K562 (cell line): ENCODE data around the gene DOCK1. TPM values are rescaled to one million over a fixed set of nuclear protein-coding genes. Genes with fewer than 3 reads are reported as not detected.

ENCODE experiments used
- ATAC-seq: fragments of 200-7000 bp; cut with Tn5 transposase; 3 replicates; pipeline ENCODE4 v1.9.1; 2020; ENCODE audit warnings: moderate library complexity
- BruUV-seq: library from RNA; stranded (reverse); fragments of 400-500 nt; replicated peaks from 2 replicates; lab custom pipeline; 2021; lab: Mats Ljungman, UMichigan
- CTCF ChIA-PET: fragments of 300-600 bp; formaldehyde crosslinking; extraction: SDS; loops from one replicate; lab custom pipeline; 2021; ENCODE audit warnings: low intra/inter-chr PET ratio; lab: Yijun Ruan, JAX
- POLR2A ChIA-PET: fragments of 300-600, 350-650 bp; sonication (Branson Sonifier 250); formaldehyde crosslinking; extraction: SDS; loops from one replicate; lab custom pipeline; 2021; ENCODE audit warnings: antibody characterized with exemption, inconsistent platforms; lab: Yijun Ruan, JAX
- DNase-seq, 4 experiments: peaks; one replicate each; pipeline versions ENCODE4 v3.0.0 to v3.0.0-alpha.2; 2011 to 2018; ENCODE audit warnings: low spot score in 3 of 4, mixed read lengths in 3 of 4; ENCODE audit errors: extremely low read depth in 1 of 4
- FAIRE-seq: peaks from 2 replicates; lab custom pipeline; 2011; peaks lifted over from hg19 to GRCh38; lab: Jason Lieb, UNC
- H2AFZ ChIP-seq: 2 replicates; pipeline ENCODE4 v1.6.0; 2011; ENCODE audit warnings: low read depth, low read length, control low read depth, inconsistent platforms
- H3K27ac ChIP-seq: fragments of 200-600 bp; 3 replicates; pipeline ENCODE4 v1.8.0; 2011; ENCODE audit warnings: low read depth, mild to moderate bottlenecking, control low read depth, inconsistent platforms, low read length, moderate library complexity, mixed read lengths; ENCODE audit errors: extremely low read depth
- H3K27me3 ChIP-seq, 2 experiments: fragments of 300-600 bp in 1 of 2; 2 replicates in 1 of 2; 3 replicates in 1 of 2; pipeline versions ENCODE4 v1.6.0 to v1.8.0; 2011; ENCODE audit warnings: inconsistent platforms in 2 of 2, low read length in 2 of 2, mild to moderate bottlenecking in 1 of 2, mixed read lengths in 1 of 2, moderate library complexity in 1 of 2; ENCODE audit not compliant: control insufficient read depth in 2 of 2, insufficient read depth in 2 of 2
- H3K36me3 ChIP-seq: fragments of 300-600 bp; 3 replicates; pipeline ENCODE4 v1.8.0; 2011; ENCODE audit warnings: mild to moderate bottlenecking, low read length, inconsistent platforms; ENCODE audit not compliant: control insufficient read depth, insufficient read depth
- H3K4me1 ChIP-seq, 2 experiments: fragments of 200-600 bp in 1 of 2; replicated peaks in 1 of 2; 2 replicates in 1 of 2; 3 replicates in 1 of 2; pipeline versions ENCODE4 v1.5.1 to v1.8.0; 2011; ENCODE audit warnings: inconsistent platforms in 2 of 2, low read length in 2 of 2, mild to moderate bottlenecking in 1 of 2, mixed read lengths in 1 of 2, moderate library complexity in 1 of 2; ENCODE audit not compliant: control insufficient read depth in 2 of 2, insufficient read depth in 2 of 2
- H3K4me2 ChIP-seq: 2 replicates; pipeline ENCODE4 v1.6.1; 2011; ENCODE audit warnings: low read length, control low read depth, inconsistent platforms, mixed read lengths; ENCODE audit not compliant: insufficient read depth
- H3K4me3 ChIP-seq: fragments of 200-600 bp; sonication (generic), shearing (Covaris generic); 2 replicates; pipeline ENCODE4 v1.5.1; 2016; ENCODE audit warnings: control low read depth, inconsistent platforms
- H3K79me2 ChIP-seq: fragments of 200-600 bp; 3 replicates; pipeline ENCODE4 v1.8.0; 2011; ENCODE audit warnings: low read length, inconsistent platforms; ENCODE audit not compliant: control insufficient read depth, insufficient read depth
- H3K9ac ChIP-seq, 2 experiments: 2 replicates each; pipeline versions ENCODE4 v1.6.0 to v1.6.1; 2011; ENCODE audit warnings: low read depth in 2 of 2, low read length in 2 of 2, control low read depth in 1 of 2, inconsistent platforms in 1 of 2, mild to moderate bottlenecking in 1 of 2, mixed read lengths in 1 of 2; ENCODE audit not compliant: insufficient read depth in 1 of 2
- H3K9me1 ChIP-seq: one replicate; pipeline ENCODE4 v1.6.0; 2011; ENCODE audit warnings: inconsistent platforms, mild to moderate bottlenecking, low read length, moderate library complexity; ENCODE audit not compliant: control insufficient read depth, insufficient read depth
- H3K9me3 ChIP-seq: replicated peaks from 2 replicates; pipeline ENCODE4 v1.5.1; 2011; ENCODE audit warnings: low read depth, low read length, inconsistent platforms; ENCODE audit not compliant: control insufficient read depth, insufficient read depth
- H4K20me1 ChIP-seq: replicated peaks from 2 replicates; pipeline ENCODE4 v1.6.1; 2011; ENCODE audit warnings: low read length, inconsistent platforms, mixed read lengths; ENCODE audit not compliant: control insufficient read depth, insufficient read depth
- HIVEP1 ChIP-seq: fragments of 250-450 bp; sonication (Bioruptor Pico); IDR thresholded peaks from 2 replicates; pipeline ENCODE4 v1.4.0; 2020; ENCODE audit warnings: mild to moderate bottlenecking
- JUND ChIP-seq, 2 experiments: IDR thresholded peaks; 2 replicates in 1 of 2; 3 replicates in 1 of 2; pipeline ENCODE4 v1.6.1; 2011; ENCODE audit warnings: borderline replicate concordance in 2 of 2, low read depth in 2 of 2, low read length in 2 of 2, improper control_type of control experiment in 1 of 2, missing biosample characterization in 1 of 2, missing genetic modification characterization in 1 of 2, missing genetic modification reagents in 1 of 2
- NR4A1 ChIP-seq, 2 experiments: fragments of 250-450 bp in 1 of 2; fragments of 450-650 bp in 1 of 2; sonication (Bioruptor Pico) in 1 of 2; IDR thresholded peaks; 2 replicates each; pipeline versions ENCODE4 v1.4.0 to v1.6.1; 2016 to 2020; ENCODE audit warnings: mild to moderate bottlenecking in 2 of 2, missing compliant biosample characterization in 1 of 2, missing genetic modification characterization in 1 of 2, moderate library complexity in 1 of 2
- RBM22 ChIP-seq: fragments of 200-400 bp; formaldehyde crosslinking; IDR thresholded peaks from 2 replicates; pipeline ENCODE4 v1.6.1; 2018; ENCODE audit warnings: low read length, low read depth; ENCODE audit not compliant: poor library complexity, severe bottlenecking
- WGBS: fragments of 100-300 bp; shearing (Covaris generic); methylation state at CpG from one replicate; pipeline ENCODE4 v1.1.6; 2016; ENCODE audit warnings: low coverage, mixed read lengths; ENCODE audit not compliant: insufficient coverage; ENCODE audit errors: missing lambda C conversion rate; 5-methylcytosine and 5-hydroxymethylcytosine counted together
- in situ Hi-C: fragments of 300-500 bp; cut with MboI; formaldehyde crosslinking; loops from 4 replicates; pipeline ENCODE4 v1.15.0; 2018; ENCODE audit warnings: inconsistent platforms, mixed read lengths
- intact Hi-C: fragments of 100-400 bp; cut with micrococcal nuclease; formaldehyde crosslinking; loops from 2 replicates; pipeline ENCODE4 v1.14.2; 2022
- polyA plus RNA-seq, 8 experiments: library from polyadenylated mRNA; depleted of rRNA in 4 of 8; stranded (reverse) in 5 of 8; unstranded in 3 of 8; fragments of >200 nt; fragmentation: Nextera tagmentation in 2 of 8; fragmentation: Illumina TruSeq in 1 of 8; extraction: Ambion mirVana in 2 of 8; extraction: Trizol in 1 of 8; gene quantifications; 2 replicates each; pipeline versions ENCODE4 v1.2.1 to v1.2.3, GENCODE V29; 2011 to 2014; ENCODE audit warnings: inconsistent platforms in 1 of 8, missing spikeins in 1 of 8
- total RNA-seq, 7 experiments: library from RNA; depleted of rRNA in 6 of 7; stranded (reverse); fragments of >200 nt in 6 of 7; fragmentation: Illumina TruSeq in 2 of 7; extraction: Trizol in 2 of 7; gene quantifications; 2 replicates each; pipeline versions ENCODE4 v1.2.1 to v1.2.3, GENCODE V29; 2011 to 2021; ENCODE audit warnings: low replicate concordance in 1 of 7
- TF ChIP-seq, protein P1 (sequence below): sonication (generic); formaldehyde crosslinking; IDR thresholded peaks from 2 replicates; pipeline ENCODE4 v1.8.0; 2022; ENCODE audit warnings: missing genetic modification reagents, mild to moderate bottlenecking, borderline replicate concordance

DOCK1 gene
- total and polyA plus RNA-seq, 9 of the 15 experiments (the other 6 are each of a cell fraction or from before 2014, with no cell fraction given): 0.31 TPM; not detected in 8

GRCh38 chr10:126917975-126918908 is 13.0 kb downstream of the DOCK1 start:
- no TSS peak for BruUV-seq
- no peaks in the 10 kb centered on the region for H3K4me1 ChIP-seq
- FAIRE-seq (no peak), ATAC-seq (no peak), DNase-seq (no peak)
- H3K4me2 ChIP-seq: no peak overlapping the region
- POLR2A ChIA-PET: no interaction called here
- H3K79me2 ChIP-seq: no peaks in the 10 kb centered on the region
- no peak overlapping the region for H2AFZ ChIP-seq
- no peaks in the 10 kb centered on the region for H3K9me3 ChIP-seq
- CTCF ChIA-PET: no interaction called here
- no peaks in the 10 kb centered on the region for H3K36me3 ChIP-seq
- in situ Hi-C loops: no loop called here
- intact Hi-C loops: no loop called here
- TF ChIP-seq, protein P1, sequence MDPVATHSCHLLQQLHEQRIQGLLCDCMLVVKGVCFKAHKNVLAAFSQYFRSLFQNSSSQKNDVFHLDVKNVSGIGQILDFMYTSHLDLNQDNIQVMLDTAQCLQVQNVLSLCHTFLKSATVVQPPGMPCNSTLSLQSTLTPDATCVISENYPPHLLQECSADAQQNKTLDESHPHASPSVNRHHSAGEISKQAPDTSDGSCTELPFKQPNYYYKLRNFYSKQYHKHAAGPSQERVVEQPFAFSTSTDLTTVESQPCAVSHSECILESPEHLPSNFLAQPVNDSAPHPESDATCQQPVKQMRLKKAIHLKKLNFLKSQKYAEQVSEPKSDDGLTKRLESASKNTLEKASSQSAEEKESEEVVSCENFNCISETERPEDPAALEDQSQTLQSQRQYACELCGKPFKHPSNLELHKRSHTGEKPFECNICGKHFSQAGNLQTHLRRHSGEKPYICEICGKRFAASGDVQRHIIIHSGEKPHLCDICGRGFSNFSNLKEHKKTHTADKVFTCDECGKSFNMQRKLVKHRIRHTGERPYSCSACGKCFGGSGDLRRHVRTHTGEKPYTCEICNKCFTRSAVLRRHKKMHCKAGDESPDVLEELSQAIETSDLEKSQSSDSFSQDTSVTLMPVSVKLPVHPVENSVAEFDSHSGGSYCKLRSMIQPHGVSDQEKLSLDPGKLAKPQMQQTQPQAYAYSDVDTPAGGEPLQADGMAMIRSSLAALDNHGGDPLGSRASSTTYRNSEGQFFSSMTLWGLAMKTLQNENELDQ (CRISPR knock-in tag): no peak
- no peak for TF ChIP-seq RBM22
- no peak for TF ChIP-seq JUND (IDR thresholded peaks at IDR 0.05; ENCODE audit: borderline replicate concordance, low read depth, low read length)
- no peak for TF ChIP-seq JUND (tag; IDR thresholded peaks at IDR 0.05; ENCODE audit: borderline replicate concordance, low read depth, low read length)
- no peak for TF ChIP-seq HIVEP1 (CRISPR knock-in tag)
- TF ChIP-seq NR4A1 (CRISPR knock-in tag; IDR thresholded peaks at IDR 0.05): no peak
- TF ChIP-seq NR4A1 (tag; IDR thresholded peaks at IDR 0.05): no peak
- H3K27me3 ChIP-seq: no peaks in the 10 kb centered on the region
- H3K9me1 ChIP-seq: no peaks in the 10 kb centered on the region
- WGBS: 0% methylated on average over 11 of the region's 24 CpGs
- H3K27ac ChIP-seq: no peak overlapping the region
- H4K20me1 ChIP-seq: no peaks in the 10 kb centered on the region
- H3K4me3 ChIP-seq: no peak overlapping the region
- H3K9ac ChIP-seq: no peak overlapping the region
